CD4-positive, alpha-beta T cell treated with Interleukin-12 subunit alpha and Interleukin-12 subunit beta, for 1 hour (primary cell): ENCODE measurements around the gene C19orf25.
A peak's percentile ranks its signal among the peaks of the same experiment; 100 is the strongest.
"Not testable (repeated sequence)": the region's sequence is repeated elsewhere in the genome, so short reads cannot be mapped to it uniquely, and the experiment has no call there.

Experiments
- DNase-seq: peaks from one replicate; pipeline ENCODE4 v3.0.0-alpha.2; 2020

The C19orf25 gene

DNA sequence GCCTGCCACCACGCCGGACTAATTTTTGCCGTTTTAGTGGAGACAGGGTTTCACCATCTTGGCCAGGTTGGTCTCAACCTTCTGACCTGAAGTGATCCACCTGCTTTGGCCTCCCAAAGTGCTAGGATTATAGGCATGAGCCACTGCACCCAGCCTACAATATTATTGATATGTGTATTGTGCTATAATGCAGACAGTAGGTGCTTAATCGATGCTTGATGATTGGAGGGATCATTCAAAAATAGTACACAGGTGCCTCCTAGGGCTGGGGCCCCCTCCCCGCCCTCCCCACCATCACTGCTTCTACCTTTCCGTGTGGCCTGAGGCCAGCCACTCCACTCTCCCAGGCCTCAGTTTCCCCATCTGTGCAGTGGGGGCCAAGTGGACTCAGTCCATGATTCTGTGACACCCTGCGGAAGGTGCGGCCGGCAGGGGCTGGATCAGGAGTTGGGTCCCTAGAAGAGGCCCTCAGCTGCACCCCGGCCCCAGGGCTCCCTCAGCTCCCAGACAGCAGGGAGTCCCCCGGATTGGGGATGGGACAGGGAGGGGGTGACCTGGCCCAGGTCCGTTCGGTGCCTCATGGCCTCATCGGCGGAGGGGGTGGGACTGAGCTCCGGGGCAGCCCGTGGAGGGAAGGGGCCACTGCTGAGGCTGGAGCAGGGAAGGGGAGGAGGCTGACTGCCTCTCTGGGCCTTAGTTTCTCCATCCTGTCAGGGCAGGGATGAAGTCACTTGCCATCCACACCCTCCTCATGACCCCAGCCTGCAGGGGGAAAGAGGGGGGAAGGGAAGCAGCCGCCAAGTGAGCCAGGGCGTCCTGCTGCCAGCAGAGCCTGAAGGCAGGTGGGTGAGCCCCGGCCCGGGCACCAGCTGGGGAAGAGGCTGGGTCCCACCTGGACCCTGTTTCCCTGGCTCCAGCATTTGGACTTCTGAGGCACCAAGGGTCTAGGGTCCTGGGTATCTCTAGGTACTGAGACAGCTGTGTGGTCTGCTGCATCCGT, 32.6 kb upstream of the C19orf25 start:
- no peak for DNase-seq

DNA sequence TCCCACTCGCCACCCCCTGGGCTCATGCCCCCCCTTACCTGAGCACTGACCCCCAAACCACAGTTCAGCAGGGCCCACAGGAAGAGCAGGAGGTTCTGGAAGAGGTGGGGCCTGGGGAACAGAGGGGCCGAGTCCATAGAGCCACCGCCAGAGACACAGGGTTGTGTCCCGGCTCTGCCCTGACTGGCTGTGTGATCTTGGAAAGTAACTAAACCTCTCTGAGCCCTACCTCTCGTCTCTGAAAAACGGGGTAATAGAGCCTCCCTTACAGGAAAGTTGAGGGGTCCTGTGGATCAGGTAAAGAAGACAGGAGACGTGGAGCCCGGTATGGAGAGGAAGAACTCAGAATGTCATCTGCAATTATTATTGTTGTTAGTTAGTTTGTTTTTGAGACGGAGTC, 31.8 kb upstream of the C19orf25 start:
- DNase-seq, result no peak

DNA sequence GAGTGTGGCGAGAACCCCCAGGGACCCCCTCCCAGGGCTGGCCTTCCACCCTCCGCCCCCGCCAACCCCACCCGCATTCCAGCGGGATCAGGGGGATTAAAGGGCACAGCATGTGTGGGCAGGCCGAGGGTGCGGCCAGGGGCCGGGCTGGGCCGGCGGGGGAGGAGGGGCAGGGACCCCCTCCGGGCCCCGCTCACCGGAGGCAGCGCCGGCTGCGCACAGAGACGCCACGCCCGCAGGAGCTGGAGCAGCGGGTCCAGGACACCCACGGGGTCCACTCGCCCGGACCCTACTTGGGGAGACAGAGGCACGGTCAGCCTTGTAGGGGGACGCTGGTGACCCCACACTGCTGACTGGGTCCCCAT, 31.4 kb upstream of the C19orf25 start:
- DNase-seq, result no peak

DNA sequence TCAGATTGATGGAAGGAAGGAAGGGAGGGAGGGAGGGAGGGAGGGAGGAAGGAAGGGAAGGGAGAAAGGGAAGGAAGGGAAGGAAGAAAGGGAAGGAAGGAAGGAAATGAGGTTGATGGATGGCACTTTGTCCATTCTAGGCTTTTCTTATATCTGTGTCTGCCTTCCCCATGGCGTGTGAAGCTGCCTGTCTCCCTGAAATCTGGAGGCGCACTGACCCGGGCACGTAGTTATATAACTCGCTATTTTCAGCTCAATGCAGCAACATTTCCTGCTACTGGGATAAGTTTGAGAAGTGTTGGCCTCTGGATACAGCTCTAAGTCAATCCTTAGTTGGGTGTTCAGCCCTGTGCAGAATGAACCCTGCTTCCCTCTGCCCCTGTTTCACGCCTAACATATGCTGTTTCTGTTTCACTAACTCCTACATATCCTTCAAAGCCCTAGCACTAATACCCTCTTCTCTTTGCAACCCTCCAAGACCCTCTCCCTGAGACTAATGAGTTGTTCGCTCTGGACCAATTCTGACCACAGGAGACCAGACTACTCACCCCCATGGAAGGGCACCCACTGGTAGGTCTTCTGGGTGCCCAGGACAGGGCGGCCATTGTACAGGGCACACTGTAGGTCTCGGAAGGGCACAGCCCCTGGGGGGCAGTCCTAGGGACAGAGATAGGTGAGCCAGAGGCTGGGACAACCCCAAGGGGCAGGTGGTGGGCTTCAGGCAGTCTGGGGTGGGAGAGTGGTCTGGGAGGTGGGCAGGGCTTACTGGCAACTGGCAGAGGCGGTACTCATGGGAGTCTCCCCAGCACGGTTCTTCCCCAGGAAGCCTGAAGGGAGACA, 30.8 kb upstream of the C19orf25 start:
- no peak for DNase-seq

DNA sequence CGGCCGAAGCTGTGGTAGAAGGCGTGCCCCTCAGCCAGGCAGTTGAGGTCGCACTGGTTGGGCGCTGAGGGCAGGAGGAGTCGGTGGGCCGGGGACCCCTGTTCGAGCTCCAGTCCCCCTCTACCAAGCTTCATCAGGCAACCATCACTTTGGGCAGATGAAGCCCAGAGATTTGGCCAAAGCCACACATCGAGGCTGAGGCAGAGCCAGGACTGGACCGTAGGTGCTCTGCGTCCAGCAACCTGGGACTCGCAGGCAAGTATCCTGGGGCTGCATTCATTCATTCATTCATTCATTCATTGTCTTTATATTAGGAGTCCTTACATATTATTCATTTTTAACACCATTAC, 29.5 kb upstream of the C19orf25 start:
- DNase-seq, result no peak

DNA sequence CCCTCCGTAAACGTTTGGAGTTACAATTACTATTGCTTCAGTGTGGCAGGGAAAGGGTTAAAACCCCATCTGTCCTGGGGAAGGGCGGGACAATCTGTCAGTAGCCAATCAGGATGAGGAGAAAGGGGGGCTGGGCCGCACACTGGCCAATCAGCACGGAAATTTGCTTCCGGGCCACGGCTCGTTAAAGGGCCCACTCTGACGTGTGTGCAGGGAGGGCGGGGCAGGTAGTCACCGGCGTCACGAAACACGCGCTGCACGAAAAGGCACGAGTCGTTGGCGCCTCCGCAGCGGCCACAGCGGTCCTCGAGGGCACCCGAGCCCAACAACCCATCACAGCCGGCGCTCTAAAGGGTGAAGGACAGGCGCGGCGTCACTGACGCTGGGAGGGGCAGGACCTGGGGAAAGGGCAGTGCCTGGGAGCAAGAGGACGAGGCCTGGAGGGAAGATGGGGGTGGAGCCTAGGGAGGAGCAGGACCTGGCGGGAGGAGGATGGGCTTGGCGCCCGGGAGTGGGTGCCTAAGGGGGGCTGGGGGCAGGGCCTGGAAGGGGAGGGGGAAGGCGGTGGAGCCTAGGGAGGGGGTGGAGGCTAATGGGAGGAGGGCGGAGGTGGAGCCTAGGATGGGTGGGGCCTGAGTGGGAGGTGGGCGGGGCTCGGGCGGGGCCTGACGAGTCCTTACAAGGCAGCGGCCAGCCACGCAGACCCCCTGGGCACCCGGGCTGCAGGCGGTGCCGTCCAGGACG, 28.9 kb upstream of the C19orf25 start:
- DNase-seq, result peak; percentile 95

DNA sequence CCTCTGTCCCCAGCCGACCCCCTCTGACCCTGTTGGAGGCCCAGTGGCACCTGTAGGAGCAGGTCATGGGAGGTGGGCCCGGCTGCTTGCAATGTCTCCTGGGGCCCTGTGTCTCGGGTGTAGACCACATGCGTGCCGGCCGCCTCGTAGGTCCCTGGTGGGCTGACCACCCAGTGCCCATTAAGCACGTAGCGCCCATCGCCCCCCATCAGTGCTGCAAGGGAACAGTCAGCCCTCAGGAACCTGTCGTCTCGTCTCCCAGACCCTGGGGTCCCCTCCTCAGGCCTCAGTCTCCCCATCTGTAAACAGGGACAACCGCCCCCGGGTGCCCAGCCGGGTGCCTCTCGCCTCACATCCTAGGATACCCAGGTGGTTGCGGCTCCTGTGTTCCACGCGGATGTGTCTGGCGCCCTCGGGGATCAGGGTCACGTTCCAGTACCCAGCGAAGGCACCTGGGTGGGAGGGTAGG, 28.2 kb upstream of the C19orf25 start:
- DNase-seq, result no peak

DNA sequence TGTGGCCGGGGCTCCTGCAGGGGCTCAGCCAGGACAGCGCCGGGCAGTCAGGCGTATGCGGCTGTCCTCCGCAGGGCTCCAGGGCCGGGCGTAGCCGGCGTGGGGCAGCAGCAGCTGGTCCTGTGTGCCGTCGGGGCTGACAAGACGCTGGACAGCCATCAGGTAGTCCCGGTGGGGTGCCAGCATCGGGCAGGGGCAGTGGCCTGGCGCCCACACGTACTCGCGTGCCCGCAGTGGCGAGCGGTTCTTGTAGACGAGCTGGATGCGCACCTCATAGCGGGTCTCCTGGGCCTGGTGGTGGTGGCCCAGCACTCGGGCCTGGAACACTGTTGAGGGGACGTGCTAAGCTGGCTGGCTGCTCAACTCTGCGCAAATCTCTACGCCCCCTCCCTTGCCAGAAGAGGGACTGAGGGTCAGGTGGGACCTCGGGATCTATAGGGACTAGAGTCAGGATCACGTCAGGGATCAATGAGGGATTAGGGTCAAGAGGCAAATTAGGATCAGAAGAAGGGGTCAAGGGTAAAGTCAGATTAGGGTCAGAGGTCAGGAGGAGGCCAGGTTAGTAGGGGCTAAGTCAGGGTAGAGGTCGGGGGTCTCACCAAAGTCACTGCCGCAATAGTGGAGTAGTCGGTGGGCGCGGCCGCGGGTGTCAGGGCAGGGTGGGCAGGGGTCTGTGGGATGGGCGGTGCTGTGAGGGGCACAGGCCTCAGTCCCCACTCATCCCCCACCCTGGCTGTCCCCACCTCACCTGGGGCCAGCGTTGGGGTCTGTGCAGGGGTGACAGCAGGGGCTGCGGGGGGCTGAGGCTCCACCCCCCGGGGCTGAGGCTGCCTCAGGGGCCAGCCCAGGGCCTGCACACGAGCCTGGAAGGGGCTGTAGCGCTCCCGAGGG, 27.2 kb upstream of the C19orf25 start:
- no peak for DNase-seq

DNA sequence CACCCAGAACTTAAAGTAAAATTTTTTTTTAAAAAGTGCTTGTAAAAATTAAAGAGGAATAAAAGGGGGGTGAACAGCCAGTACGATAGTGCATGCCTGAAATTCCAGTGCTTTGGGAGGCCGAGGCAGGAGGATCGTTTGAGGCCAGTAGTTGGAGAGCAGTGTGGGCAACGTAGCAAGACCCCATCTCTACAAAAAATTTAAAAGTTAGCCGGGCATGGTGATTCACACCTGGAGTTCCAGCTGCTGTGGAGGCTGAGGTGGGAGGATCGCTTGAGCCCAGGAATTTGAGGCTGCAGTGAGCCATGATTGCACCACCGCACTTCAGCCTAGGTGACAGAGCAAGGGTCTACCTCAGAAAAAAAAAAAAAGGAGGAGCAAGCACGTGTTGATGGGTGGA, 26.0 kb upstream of the C19orf25 start:
- DNase-seq, result no peak

DNA sequence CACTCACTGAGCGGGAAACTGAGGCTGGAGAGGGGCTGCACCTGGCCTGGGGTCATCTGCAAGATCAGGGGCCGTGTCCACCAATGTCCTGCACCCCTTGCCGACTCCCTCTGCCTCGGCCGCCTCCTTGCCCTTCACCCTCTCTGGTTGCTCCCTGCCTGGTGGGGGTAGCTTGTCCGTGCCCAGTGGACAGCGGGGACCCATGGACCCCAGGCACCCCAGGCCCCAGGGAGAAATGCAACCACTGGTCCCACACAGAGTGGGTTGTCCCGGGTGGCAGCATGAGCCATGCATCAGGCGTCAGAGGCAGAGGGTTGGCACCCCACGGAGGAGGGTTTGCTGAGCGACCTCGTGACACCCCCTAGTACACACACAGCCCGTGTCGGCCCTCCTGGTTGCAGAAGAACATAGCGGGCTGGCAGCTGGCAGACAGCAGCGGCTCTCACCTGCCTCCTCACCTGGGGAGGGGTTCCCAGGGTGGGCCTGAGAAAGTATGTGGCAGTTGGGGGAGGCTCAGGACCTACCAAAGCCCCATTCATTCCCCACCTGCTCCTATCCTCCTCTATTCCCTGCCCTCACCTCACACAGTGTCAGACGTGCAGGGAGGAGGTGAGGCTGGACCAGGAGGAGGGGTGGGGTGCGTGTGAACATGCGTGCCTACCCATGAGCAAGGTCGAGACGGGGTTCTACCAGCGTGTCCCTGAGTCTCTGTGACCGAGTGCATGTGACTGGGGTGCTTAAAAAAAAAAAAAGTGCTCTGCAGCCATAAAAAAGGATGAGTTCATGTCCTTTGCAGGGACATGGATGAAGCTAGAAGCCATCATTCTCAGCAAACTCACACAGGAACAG, 25.1 kb upstream of the C19orf25 start:
- DNase-seq, result no peak

DNA sequence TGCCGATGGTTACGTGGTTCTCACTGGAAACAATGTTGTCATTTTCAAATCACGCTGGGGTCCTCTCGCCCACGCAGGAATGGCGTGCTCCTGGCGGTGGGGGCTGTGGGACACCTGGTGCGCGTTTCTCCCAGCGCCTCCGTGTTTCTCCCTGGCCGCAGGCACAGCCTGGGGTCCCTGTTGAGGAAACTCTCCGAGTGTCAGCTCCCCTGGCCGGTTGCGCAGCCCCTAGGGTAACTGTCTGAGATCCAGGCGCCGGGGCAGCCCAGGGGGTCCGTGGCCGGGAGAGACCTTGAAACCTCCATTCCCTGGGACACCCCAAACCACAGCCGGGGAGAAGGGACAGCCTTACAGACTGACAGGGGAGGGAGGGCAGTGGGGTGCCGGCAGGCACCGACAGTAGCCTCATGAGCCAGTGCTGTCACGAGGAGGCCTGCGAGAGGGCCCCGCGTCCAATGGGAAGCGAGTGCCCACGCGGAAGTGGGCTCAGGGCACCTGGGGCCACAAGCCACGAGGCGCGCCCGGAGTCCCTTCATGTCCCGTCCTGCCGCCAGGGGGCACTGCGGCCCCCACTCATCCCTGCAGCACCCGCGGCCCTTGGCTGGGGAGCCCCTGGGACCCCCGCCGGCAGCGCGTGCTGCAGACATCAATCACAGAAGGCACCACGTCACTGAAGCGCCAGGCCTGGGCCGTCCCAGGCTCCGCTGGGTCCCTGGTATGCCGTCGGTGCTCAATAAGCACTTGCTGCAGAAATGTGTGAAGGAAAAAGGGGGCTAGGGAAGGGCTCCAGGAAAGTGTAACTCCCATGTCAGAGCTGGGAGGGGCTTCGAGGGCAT, 24.3 kb upstream of the C19orf25 start:
- DNase-seq, result peak; percentile 70

DNA sequence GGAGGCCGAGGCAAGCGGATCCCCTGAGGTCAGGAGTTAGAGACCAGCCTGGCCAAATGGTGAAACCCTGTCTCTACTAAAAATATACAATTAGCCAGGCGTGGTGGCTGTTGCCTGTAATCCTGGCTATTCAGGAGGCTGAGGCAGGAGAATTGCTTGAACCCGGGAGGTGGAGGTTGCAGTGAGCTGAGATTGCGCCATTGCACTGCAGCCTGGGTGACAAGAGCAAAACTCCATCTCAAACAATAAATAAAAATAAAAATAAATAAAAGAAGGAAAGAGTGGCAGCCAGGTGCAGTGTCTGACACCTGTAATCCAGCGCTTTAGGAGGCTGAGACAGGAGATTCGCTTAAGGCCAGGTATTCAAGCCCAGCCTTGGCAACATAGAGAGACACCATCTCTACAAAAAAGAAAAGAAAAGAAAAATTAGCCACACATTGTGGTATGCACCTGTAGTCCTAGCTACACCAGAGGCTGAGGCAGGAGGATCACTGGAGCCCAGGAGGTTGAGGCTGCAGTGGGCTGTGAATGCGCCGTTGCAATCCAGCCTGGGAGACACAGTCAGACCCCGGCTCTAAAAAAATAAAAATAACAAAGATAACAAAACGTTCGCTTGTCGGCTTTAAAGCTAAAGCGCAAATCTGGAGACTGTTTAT, 23.5 kb upstream of the C19orf25 start:
- no peak for DNase-seq

DNA sequence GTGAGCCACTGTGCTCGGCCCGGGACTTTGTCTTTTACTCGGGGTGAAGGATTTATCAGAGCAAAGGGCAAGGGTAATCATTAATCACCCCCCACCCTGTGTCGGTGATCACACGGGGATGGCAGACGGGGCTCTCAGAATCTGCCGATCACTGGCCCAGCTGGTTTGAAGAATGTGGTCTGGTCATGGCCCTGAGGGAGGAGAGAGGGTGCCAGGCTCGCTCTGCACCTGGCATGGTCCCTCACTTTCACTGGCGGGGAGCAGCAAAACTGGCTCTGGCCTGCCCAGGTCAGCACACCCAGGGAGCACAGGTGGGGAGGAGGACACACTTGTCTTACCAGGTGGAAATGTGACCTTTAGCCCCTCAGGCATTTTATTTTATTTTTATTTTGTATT, 22.2 kb upstream of the C19orf25 start:
- DNase-seq, result no peak

DNA sequence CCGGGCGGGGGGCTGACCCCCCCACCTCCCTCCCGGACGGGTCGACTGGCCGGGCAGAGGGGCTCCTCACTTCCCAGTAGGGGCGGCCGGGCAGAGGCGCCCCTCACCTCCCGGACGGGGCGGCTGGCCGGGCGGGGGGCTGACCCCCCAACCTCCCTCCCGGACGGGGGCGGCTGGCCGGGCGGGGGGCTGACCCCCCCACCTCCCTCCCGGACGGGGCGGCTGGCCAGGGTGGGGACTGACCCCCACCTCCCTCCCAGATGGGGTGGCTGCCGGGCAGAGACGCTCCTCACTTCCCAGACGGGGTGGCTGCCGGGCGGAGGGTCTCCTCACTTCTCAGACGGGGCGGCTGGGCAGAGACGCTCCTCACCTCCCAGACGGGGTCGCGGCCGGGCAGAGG, 20.2 kb upstream of the C19orf25 start:
- not testable (repeated sequence) for DNase-seq

DNA sequence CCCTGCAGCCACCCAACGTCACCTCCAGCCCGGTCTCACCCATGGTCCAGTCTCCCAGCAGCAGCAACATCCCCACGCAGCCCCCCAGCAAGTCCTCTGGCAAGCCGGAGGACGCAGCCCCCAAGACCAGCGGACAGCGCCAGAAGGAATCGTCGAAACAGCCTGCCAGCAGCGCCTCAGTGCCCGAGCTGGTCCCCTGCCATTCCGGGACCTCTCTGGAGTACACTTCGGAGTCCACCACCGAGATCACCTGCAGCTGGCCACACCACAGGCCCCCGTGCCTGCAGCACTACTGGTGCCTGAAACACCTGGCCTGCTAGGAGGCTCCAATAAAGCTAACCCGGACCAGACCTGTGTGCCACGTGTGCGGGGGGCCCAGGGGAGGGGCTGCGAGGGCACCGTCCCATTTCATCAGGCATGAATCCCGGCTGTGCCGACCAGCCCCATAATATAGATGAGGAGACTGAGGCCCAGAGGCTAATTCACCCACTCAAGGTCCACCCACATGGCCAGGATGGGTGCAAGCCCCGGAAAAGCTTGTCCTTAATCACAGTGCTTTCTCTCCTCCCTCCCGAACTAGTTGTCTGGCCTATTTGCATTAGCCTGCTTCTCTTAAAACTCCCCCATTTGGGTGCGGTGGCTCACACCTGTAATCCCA, 18.7 kb upstream of the C19orf25 start:
- DNase-seq, result no peak

DNA sequence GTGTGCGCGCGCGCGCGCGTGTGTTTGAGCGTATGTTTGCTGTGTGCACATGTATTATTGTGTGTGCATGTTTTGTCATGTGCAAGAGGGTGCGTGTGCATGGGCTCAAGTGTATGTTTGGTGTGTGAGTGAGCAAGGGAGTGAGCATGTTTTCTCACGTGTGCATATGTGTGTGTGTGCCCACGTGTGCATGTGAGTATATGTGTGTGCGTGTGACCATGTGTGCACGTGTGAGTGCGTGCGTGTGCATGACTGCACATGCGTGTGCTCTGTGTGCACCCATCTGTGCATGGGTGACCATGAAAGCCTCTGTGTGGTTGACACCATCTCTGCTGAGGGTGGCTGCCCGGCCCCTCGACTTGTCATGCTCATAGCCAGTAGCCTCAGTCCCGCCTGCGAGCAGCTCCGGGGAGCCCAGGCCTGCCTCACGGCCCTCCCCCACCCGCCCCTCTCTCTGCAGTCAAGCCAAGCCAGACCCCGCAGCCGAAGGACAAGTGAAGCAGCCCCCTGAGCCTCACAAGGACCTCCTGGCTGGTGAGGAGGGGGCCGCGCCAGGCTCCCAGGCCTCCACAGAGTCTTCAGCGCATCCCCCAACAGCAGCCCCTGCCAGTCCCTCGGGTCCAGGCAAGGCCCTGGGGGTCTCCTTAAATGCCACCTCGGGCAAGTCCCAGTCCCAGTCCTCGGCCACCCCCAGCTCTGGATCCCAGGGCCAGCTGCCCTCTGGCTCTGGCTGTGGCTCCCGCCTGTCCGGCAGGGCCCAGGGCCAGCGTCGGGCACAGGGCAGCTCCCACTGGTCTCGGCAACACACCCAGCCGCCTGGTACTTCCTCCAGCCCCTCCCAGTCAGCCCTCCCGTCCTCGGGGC, 17.9 kb upstream of the C19orf25 start:
- no peak for DNase-seq

DNA sequence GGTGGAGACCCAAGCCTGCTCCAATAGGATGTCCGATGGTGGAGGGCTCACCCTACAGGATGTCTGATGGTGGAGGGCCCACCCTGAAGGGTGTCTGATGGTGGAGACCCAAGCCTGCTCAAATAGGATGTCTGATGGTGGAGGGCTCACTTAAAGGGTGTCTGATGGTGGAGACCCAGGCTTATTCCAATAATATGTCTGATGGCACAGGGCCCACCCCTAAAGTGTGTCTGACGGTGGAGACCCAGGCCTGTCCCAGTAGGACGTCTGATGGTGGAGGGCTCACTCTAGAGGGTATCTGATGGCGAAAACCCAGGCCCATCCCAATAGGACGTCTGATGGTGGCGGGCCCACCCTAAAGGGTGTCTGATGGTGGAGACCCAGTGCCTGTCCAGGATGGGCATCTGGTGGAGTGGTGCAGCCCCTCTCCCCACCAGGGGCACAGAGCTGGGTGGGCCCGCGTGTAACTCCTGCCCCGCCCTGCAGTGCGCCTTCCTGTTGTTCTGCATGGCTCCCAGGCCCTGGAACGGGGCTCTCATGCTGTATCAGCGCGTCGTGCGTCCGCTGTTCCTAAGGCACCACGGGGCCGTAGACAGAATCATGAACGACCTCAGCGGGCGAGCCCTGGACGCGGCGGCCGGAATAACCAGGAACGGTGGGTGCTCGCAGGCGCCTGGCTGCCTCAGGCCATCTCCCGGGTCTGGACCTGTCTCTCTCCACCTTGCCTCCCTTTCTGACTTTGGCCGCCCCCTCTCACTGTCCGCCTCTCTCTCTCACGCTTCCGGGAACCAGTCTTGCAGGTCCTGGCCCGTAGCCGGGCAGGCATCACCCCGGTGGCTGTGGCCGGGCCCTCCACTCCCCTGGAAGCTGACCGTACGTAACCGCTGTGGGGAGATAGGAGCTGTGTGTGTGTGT, 17.0 kb upstream of the C19orf25 start:
- no peak for DNase-seq
